PC-3 (cell line): ENCODE data around the gene WDFY3. TPM values are rescaled to one million over a fixed set of nuclear protein-coding genes. Genes with fewer than 3 reads are reported as not detected.

Experiments used
- ATAC-seq: fragments of 200-7000 bp; cut with Tn5 transposase; 2 replicates; pipeline ENCODE4 v1.9.1; 2020; ENCODE audit warnings: mild to moderate bottlenecking, moderate library complexity
- BruUV-seq: library from RNA; stranded (reverse); fragments of 400-500 nt; replicated peaks from 2 replicates; lab custom pipeline; 2021; lab: Mats Ljungman, UMichigan
- CTCF ChIA-PET: fragments of 300-600 bp; sonication (Branson Sonifier 250); formaldehyde crosslinking; loops from one replicate; lab custom pipeline; 2022; ENCODE audit warnings: antibody characterized with exemption; lab: Charles Lee
- POLR2A ChIA-PET: fragments of 300-600 bp; sonication (Branson Sonifier 250); formaldehyde crosslinking; loops from one replicate; lab custom pipeline; 2022; ENCODE audit warnings: antibody characterized with exemption; ENCODE audit not compliant: unreplicated experiment; lab: Charles Lee
- DNase-seq: peaks from one replicate; pipeline ENCODE4 v3.0.0-alpha.2; 2015
- H2AFZ ChIP-seq: fragments of 300-600 bp; sonication (generic); 2 replicates; pipeline ENCODE4 v1.6.0; 2016; ENCODE audit warnings: antibody characterized with exemption, low read length
- H3F3A ChIP-seq: fragments of 300-600 bp; sonication (generic); one replicate; pipeline ENCODE4 v1.6.0; 2017; ENCODE audit warnings: antibody characterized with exemption, low read length, control low read depth, mild to moderate bottlenecking; ENCODE audit not compliant: unreplicated experiment
- H3K27ac ChIP-seq: fragments of 300-600 bp; sonication (generic); 2 replicates; pipeline ENCODE4 v1.5.1; 2016; ENCODE audit warnings: mild to moderate bottlenecking, low read length
- H3K27me3 ChIP-seq: fragments of 300-600 bp; sonication (generic); 2 replicates; pipeline ENCODE4 v1.6.1; 2016; ENCODE audit warnings: low read length, mixed read lengths
- H3K36me3 ChIP-seq: fragments of 300-600 bp; sonication (generic); 2 replicates; pipeline ENCODE4 v1.6.1; 2016; ENCODE audit warnings: low read depth, mixed run types, low read length, mixed read lengths
- H3K4me1 ChIP-seq: fragments of 300-600 bp; sonication (generic); 2 replicates; pipeline ENCODE4 v1.5.1; 2016; ENCODE audit warnings: low read length; ENCODE audit not compliant: insufficient read depth
- H3K4me2 ChIP-seq: fragments of 300-600 bp; sonication (generic); 2 replicates; pipeline ENCODE4 v1.6.0; 2016; ENCODE audit warnings: low read length
- H3K4me3 ChIP-seq: fragments of 300-600 bp; sonication (generic); 2 replicates; pipeline ENCODE4 v1.5.1; 2016; ENCODE audit warnings: mild to moderate bottlenecking, low read length, mixed read lengths
- H3K79me2 ChIP-seq: fragments of 300-600 bp; sonication (generic); 2 replicates; pipeline ENCODE4 v1.6.1; 2017; ENCODE audit warnings: low read length, mixed read lengths
- H3K9ac ChIP-seq: fragments of 300-600 bp; sonication (generic); 2 replicates; pipeline ENCODE4 v1.6.0; 2016; ENCODE audit warnings: mild to moderate bottlenecking, low read length
- H3K9me2 ChIP-seq: fragments of 300-600 bp; sonication (generic); replicated peaks from 2 replicates; pipeline ENCODE4 v1.6.1; 2016; ENCODE audit warnings: mixed run types, low read length, mixed read lengths
- H3K9me3 ChIP-seq: fragments of 300-600 bp; sonication (generic); 2 replicates; pipeline ENCODE4 v1.6.1; 2016; ENCODE audit warnings: low read length, mixed read lengths
- H4K20me1 ChIP-seq: fragments of 300-600 bp; sonication (generic); 2 replicates; pipeline ENCODE4 v1.6.1; 2016; ENCODE audit warnings: low read length, mixed read lengths
- EZH2 ChIP-seq: fragments of 300-600 bp; sonication (generic); IDR thresholded peaks from one replicate; pipeline ENCODE4 v1.6.1; 2017; ENCODE audit warnings: antibody characterized with exemption, mild to moderate bottlenecking, low read length; ENCODE audit not compliant: unreplicated experiment
- EZH2phosphoT487 ChIP-seq: fragments of 300-600 bp; sonication (generic); IDR thresholded peaks from 2 replicates; pipeline ENCODE4 v1.6.1; 2018; ENCODE audit warnings: mild to moderate bottlenecking, antibody characterized with exemption, low read length, borderline replicate concordance
- intact Hi-C: fragments of 100-400 bp; cut with micrococcal nuclease; formaldehyde crosslinking; loops from 2 replicates; pipeline ENCODE4 v1.9.0; 2023
- total RNA-seq: library from RNA; depleted of rRNA; stranded (reverse); fragments of >200 nt; gene quantifications from 2 replicates; pipeline ENCODE4 v1.2.3, GENCODE V29; 2014
- TF ChIP-seq, protein P1 (sequence below): fragments of 300-600 bp; sonication (generic); conservative IDR thresholded peaks from 2 replicates; pipeline ENCODE4 v1.5.1; 2017; ENCODE audit warnings: antibody characterized with exemption, low read depth, mild to moderate bottlenecking, low read length

Gene WDFY3
- total RNA-seq, 1 experiment from 2014 or later, result 23.1 TPM

DNA sequence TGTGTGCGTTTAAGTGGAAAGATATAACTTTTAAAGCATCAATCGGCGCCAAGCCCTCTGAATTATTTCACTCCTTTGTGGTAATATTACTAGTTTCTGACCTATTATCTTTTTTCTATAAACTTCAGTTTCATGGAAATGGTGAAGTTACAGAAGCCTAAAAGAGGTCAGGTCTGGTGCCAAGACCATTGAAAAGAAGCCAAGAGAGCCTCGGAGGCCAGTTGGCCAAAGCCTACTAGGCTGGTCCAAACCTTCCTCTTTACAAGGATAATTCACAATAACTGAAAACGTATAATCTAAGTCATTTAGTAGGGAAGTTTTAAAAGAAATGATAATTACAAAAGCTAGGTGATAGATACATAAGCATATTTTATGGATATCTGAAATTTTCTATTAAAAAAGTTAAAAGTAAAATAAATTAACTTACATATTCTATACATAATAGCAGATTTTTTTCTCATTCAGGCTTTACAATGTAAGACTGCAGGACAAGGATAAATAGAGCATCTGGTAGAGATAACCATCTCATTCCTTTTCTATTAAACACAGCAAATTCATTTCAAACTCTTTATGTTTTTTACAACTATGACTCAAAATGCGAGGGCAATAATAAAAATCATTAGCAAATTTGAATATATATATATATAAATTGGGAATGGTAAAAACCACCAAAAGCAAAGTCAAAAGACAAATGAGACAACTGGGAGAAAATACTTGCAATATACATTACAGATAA is 49.2 kb downstream of the WDFY3 start:
- H3K27ac ChIP-seq, result no peak overlapping the region

DNA sequence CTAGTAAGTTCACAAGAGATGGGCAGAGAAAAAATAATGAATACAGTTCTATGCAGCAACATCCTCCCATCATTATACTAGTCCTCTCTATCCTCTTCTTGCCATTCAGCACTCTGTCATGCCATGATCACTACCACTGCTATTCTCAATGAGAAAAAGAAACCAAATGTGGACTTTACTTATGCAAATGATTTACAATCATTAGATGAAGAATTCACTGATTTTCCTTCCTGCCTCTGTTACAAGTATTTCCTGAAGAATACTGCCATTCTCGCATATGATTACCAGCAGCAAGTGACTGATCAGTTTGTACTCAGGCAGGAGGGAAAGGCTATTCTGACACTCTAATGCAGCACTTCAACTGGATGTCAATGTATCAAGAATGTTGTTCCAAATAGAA is 50.3 kb downstream of the WDFY3 start:
- Histone ChIP-seq H3K9ac (no peak overlapping the region), H3K4me2 (no peak overlapping the region), H3F3A (no peaks in the 10 kb centered on the region), H3K4me3 (no peak overlapping the region), H3K27me3 (no peaks in the 10 kb centered on the region), H3K9me2 (no peaks in the 10 kb centered on the region), H3K36me3 (no peaks in the 10 kb centered on the region), H3K27ac (no peak overlapping the region), H3K4me1 (peaks cover 12% of the 10 kb centered on the region), H2AFZ (no peak overlapping the region), H4K20me1 (no peaks in the 10 kb centered on the region), H3K9me3 (no peaks in the 10 kb centered on the region), H3K79me2 (peaks cover 9% of the 10 kb centered on the region; the same call in 1 of the 2 replicates)
- ATAC-seq (no peak), DNase-seq (no peak)
- CTCF ChIA-PET, result no interaction called here
- TF ChIP-seq EZH2phosphoT487, result no peak
- no peak for TF ChIP-seq EZH2
- TF ChIP-seq, protein P1, sequence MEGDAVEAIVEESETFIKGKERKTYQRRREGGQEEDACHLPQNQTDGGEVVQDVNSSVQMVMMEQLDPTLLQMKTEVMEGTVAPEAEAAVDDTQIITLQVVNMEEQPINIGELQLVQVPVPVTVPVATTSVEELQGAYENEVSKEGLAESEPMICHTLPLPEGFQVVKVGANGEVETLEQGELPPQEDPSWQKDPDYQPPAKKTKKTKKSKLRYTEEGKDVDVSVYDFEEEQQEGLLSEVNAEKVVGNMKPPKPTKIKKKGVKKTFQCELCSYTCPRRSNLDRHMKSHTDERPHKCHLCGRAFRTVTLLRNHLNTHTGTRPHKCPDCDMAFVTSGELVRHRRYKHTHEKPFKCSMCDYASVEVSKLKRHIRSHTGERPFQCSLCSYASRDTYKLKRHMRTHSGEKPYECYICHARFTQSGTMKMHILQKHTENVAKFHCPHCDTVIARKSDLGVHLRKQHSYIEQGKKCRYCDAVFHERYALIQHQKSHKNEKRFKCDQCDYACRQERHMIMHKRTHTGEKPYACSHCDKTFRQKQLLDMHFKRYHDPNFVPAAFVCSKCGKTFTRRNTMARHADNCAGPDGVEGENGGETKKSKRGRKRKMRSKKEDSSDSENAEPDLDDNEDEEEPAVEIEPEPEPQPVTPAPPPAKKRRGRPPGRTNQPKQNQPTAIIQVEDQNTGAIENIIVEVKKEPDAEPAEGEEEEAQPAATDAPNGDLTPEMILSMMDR, result no peak
- intact Hi-C loops, result loop anchor here (10.0 kb wide), 1 partner anchor 49 kb away; the partner anchor contains the start of gene WDFY3
- no TSS peak for BruUV-seq
- POLR2A ChIA-PET, result no interaction called here

More for the DNA sequence above, 49.2 kb downstream of the WDFY3 start:
- no peaks in the 10 kb centered on the region for H3K9me3 ChIP-seq
- ChIA-PET POLR2A (no interaction called here), CTCF (no interaction called here)
- no peaks in the 10 kb centered on the region for H3F3A ChIP-seq
- H3K9ac ChIP-seq, result no peak overlapping the region
- intact Hi-C loops, result loop anchor here (10.0 kb wide), 1 partner anchor 48 kb away; the partner anchor contains the start of gene WDFY3
- no peak overlapping the region for H3K4me3 ChIP-seq
- peaks cover 12% of the 10 kb centered on the region for H3K4me1 ChIP-seq
- H4K20me1 ChIP-seq, result no peaks in the 10 kb centered on the region
- peaks cover 9% of the 10 kb centered on the region; the same call in 1 of the 2 replicates for H3K79me2 ChIP-seq
- no peak overlapping the region for H3K4me2 ChIP-seq
- TF ChIP-seq, protein P1, result no peak
- TF ChIP-seq EZH2, result no peak
- TF ChIP-seq EZH2phosphoT487, result no peak
- H3K27me3 ChIP-seq, result no peaks in the 10 kb centered on the region
- DNase-seq, result no peak
- no peaks in the 10 kb centered on the region for H3K9me2 ChIP-seq
- H3K36me3 ChIP-seq, result no peaks in the 10 kb centered on the region
- no TSS peak for BruUV-seq
- no peak for ATAC-seq
- H2AFZ ChIP-seq, result no peak overlapping the region

DNA sequence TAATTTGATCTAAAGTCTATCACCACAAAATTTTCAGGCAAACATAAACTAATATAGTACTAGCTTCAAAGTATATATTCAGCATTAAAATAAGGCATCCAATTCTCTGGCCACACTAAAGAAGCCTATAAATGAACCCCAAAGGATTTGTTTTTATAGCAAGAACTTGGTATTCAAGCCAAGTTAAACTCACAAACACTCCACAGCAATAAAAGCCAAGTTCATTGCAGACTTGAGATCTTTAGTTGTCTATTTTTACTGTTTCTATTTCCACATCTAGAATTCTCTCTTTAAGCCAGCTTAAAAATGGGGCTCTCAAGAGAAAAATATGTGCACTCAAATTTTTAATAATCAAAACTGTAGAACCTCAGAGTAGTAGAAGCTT is 51.1 kb downstream of the WDFY3 start:
- no peak for DNase-seq
- no peaks in the 10 kb centered on the region for H3K9me3 ChIP-seq
- no peaks in the 10 kb centered on the region for H3K36me3 ChIP-seq
- peaks cover 4% of the 10 kb centered on the region for H3K4me1 ChIP-seq
- H3K4me3 ChIP-seq, result no peak overlapping the region
- no peaks in the 10 kb centered on the region for H3F3A ChIP-seq
- H3K9me2 ChIP-seq, result no peaks in the 10 kb centered on the region
- no peak overlapping the region for H3K27ac ChIP-seq
- TF ChIP-seq EZH2phosphoT487 (no peak), EZH2 (no peak)
- TF ChIP-seq, protein P1, result no peak
- H3K9ac ChIP-seq, result no peak overlapping the region
- no peak overlapping the region for H3K4me2 ChIP-seq
- intact Hi-C loops, result loop anchor here (10.0 kb wide), 1 partner anchor 49 kb away; the partner anchor contains the start of gene WDFY3
- ChIA-PET CTCF (no interaction called here), POLR2A (no interaction called here)
- no peaks in the 10 kb centered on the region for H4K20me1 ChIP-seq
- BruUV-seq, result no TSS peak
- peaks cover 9% of the 10 kb centered on the region; the same call in 1 of the 2 replicates for H3K79me2 ChIP-seq
- H2AFZ ChIP-seq, result no peak overlapping the region
- H3K27me3 ChIP-seq, result no peaks in the 10 kb centered on the region
- no peak for ATAC-seq
